Neural progenitor cell (in vitro differentiated cells): ENCODE results near the gene PTH2R. TPM values are rescaled to one million over a fixed set of nuclear protein-coding genes. Genes with fewer than 3 reads are reported as not detected.

Experiments
- DNase-seq: peaks from one replicate; pipeline ENCODE4 v3.0.0-alpha.2; 2016; ENCODE audit warnings: low spot score
- H2AFZ ChIP-seq: fragments of 200-600 bp; sonication (generic); replicated peaks from 2 replicates; pipeline ENCODE4 v1.6.1; 2016; ENCODE audit warnings: antibody characterized with exemption
- H3F3A ChIP-seq: fragments of 200-600 bp; sonication (generic); 2 replicates; pipeline ENCODE4 v1.6.1; 2016; ENCODE audit warnings: antibody characterized with exemption, low read depth
- H3K27ac ChIP-seq: fragments of 200-600 bp; sonication (generic); 2 replicates; pipeline ENCODE4 v1.5.1; 2016; ENCODE audit warnings: mild to moderate bottlenecking
- H3K27me3 ChIP-seq: fragments of 200-600 bp; sonication (generic); 2 replicates; pipeline ENCODE4 v1.6.1; 2016; ENCODE audit warnings: mild to moderate bottlenecking, moderate library complexity
- H3K36me3 ChIP-seq: fragments of 200-600 bp; sonication (generic); 2 replicates; pipeline ENCODE4 v1.5.1; 2016
- H3K4me1 ChIP-seq: fragments of 200-600 bp; sonication (generic); 2 replicates; pipeline ENCODE4 v1.6.1; 2016; ENCODE audit warnings: mixed run types
- H3K4me2 ChIP-seq: fragments of 200-600 bp; sonication (generic); 2 replicates; pipeline ENCODE4 v1.6.1; 2016
- H3K4me3 ChIP-seq: fragments of 200-600 bp; sonication (generic); 2 replicates; pipeline ENCODE4 v1.5.1; 2016
- H3K79me2 ChIP-seq: fragments of 200-600 bp; sonication (generic); 2 replicates; pipeline ENCODE4 v1.6.1; 2016; ENCODE audit warnings: low read depth
- H3K9ac ChIP-seq: fragments of 200-600 bp; sonication (generic); 2 replicates; pipeline ENCODE4 v1.6.1; 2016
- H3K9me3 ChIP-seq: fragments of 200-600 bp; sonication (generic); 2 replicates; pipeline ENCODE4 v1.5.1; 2016; ENCODE audit warnings: low read depth
- H4K20me1 ChIP-seq: fragments of 200-600 bp; sonication (generic); 2 replicates; pipeline ENCODE4 v1.6.1; 2016; ENCODE audit warnings: low read depth
- H3K27ac Mint-ChIP-seq: 3 replicates; pipeline ENCODE4 v1.8.0; 2021; ENCODE audit warnings: mixed read lengths
- H3K27me3 Mint-ChIP-seq: 2 replicates; pipeline ENCODE4 v1.8.0; 2022; ENCODE audit warnings: low read depth, mild to moderate bottlenecking, inconsistent platforms, moderate library complexity, mixed read lengths; ENCODE audit not compliant: insufficient read depth
- H3K36me3 Mint-ChIP-seq: 3 replicates; pipeline ENCODE4 v1.8.0; 2021; ENCODE audit warnings: mixed read lengths
- H3K4me1 Mint-ChIP-seq: 3 replicates; pipeline ENCODE4 v1.8.0; 2021; ENCODE audit warnings: mixed read lengths
- H3K4me3 Mint-ChIP-seq: 3 replicates; pipeline ENCODE4 v1.8.0; 2021; ENCODE audit warnings: mild to moderate bottlenecking, moderate library complexity, mixed read lengths
- H3K9me3 Mint-ChIP-seq: 3 replicates; pipeline ENCODE4 v1.8.0; 2020; ENCODE audit warnings: mixed read lengths
- EZH2 ChIP-seq: fragments of 200-600 bp; sonication (generic); IDR thresholded peaks from 2 replicates; pipeline ENCODE4 v1.6.1; 2017; ENCODE audit warnings: antibody characterized with exemption, mild to moderate bottlenecking, moderate library complexity
- EZH2phosphoT487 ChIP-seq: fragments of 200-600 bp; sonication (generic); IDR thresholded peaks from 2 replicates; pipeline ENCODE4 v1.6.1; 2017; ENCODE audit warnings: antibody characterized with exemption
- total RNA-seq: library from RNA; depleted of rRNA; stranded (reverse); fragments of >200 nt; gene quantifications from 2 replicates; pipeline ENCODE4 v1.2.3, GENCODE V29; 2015; ENCODE audit warnings: low replicate concordance
- TF ChIP-seq, protein P1 (sequence below): fragments of 200-600 bp; sonication (generic); IDR thresholded peaks from 2 replicates; pipeline ENCODE4 v1.5.1; 2017; ENCODE audit warnings: antibody characterized with exemption, mild to moderate bottlenecking

Gene PTH2R
- not detected in 2 replicates for total RNA-seq

DNA sequence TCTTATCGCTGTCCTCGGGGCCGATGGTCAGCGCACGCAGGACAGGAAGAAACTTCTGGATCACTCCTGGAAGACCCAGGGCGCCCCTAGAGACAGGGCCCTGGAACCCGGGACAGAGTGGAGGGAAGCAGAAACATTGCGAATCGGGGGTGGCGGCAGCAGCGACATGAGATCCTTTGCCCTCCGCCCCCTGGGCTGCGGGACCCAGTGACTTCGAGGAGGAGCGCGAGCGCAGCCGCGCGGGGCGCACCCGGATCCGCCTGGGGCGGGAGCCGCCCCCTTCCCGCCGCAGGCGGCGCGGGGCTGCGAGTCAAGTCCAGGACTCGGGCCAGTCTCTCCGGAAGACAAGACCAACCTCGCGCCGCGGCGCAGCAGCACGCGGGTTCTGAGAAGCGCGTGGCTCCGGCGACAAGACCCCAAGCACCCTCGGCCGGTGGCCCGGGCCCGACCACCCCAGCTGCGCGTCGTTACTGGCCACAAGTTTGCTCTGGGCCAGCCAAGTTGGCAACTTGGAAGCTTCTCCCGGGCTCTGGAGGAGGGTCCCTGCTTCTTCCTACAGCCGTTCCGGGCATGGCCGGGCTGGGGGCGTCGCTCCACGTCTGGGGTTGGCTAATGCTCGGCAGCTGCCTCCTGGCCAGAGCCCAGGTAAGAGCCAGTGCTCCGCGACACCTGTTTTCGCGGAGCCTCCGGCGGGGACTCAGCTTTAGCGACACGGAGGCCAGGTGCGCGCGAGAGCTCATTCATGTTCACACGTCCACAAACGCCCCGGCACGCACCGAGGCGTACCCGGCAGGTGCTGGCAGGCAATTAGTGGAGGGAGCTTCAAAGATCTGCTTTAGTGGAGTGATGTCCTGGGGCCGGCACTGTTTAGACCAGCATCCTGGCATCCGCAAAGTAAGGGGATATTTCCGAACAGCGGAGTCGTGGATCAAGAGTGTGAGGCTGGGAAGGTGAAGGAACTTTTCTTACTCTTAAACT is at the start of gene PTH2R:
TSS of gene PTH2R (plus strand) at position 319 of the 978 bp plus-strand sequence. CDS start at position 571, 252 bp downstream.
- peak within 1 kb of the TSS; percentile 79 for H3K4me2 ChIP-seq
- no peaks in the 10 kb centered on the region for H4K20me1 ChIP-seq
- H3K9me3 ChIP-seq = no peaks in the 10 kb centered on the region
- H3K79me2 ChIP-seq = no peaks in the 10 kb centered on the region
- H3K36me3 Mint-ChIP-seq = no peaks in the 10 kb centered on the region
- no peak within 1 kb of the TSS for H3K27ac Mint-ChIP-seq
- H3K4me3 ChIP-seq = peak within 1 kb of the TSS; percentile 48
- no peaks in the 10 kb centered on the region for H3F3A ChIP-seq
- H3K27me3 Mint-ChIP-seq = peaks cover 7% of the 10 kb centered on the region
- H3K27ac ChIP-seq = no peak within 1 kb of the TSS
- H2AFZ ChIP-seq = peak within 1 kb of the TSS; percentile 75
- peaks cover 13% of the 10 kb centered on the region for H3K4me1 ChIP-seq
- no peaks in the 10 kb centered on the region for H3K9me3 Mint-ChIP-seq
- peaks cover 50% of the 10 kb centered on the region for H3K27me3 ChIP-seq
- TF ChIP-seq EZH2phosphoT487 (peak; percentile 77), EZH2 (peak; percentile 87)
- TF ChIP-seq, protein P1, sequence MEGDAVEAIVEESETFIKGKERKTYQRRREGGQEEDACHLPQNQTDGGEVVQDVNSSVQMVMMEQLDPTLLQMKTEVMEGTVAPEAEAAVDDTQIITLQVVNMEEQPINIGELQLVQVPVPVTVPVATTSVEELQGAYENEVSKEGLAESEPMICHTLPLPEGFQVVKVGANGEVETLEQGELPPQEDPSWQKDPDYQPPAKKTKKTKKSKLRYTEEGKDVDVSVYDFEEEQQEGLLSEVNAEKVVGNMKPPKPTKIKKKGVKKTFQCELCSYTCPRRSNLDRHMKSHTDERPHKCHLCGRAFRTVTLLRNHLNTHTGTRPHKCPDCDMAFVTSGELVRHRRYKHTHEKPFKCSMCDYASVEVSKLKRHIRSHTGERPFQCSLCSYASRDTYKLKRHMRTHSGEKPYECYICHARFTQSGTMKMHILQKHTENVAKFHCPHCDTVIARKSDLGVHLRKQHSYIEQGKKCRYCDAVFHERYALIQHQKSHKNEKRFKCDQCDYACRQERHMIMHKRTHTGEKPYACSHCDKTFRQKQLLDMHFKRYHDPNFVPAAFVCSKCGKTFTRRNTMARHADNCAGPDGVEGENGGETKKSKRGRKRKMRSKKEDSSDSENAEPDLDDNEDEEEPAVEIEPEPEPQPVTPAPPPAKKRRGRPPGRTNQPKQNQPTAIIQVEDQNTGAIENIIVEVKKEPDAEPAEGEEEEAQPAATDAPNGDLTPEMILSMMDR = peak; percentile 22
- H3K36me3 ChIP-seq = no peaks in the 10 kb centered on the region
- peaks cover 8% of the 10 kb centered on the region for H3K4me1 Mint-ChIP-seq
- peak within 1 kb of the TSS; percentile 79 for H3K4me3 Mint-ChIP-seq
- peak; percentile 67 for DNase-seq
- H3K9ac ChIP-seq = no peak within 1 kb of the TSS

DNA sequence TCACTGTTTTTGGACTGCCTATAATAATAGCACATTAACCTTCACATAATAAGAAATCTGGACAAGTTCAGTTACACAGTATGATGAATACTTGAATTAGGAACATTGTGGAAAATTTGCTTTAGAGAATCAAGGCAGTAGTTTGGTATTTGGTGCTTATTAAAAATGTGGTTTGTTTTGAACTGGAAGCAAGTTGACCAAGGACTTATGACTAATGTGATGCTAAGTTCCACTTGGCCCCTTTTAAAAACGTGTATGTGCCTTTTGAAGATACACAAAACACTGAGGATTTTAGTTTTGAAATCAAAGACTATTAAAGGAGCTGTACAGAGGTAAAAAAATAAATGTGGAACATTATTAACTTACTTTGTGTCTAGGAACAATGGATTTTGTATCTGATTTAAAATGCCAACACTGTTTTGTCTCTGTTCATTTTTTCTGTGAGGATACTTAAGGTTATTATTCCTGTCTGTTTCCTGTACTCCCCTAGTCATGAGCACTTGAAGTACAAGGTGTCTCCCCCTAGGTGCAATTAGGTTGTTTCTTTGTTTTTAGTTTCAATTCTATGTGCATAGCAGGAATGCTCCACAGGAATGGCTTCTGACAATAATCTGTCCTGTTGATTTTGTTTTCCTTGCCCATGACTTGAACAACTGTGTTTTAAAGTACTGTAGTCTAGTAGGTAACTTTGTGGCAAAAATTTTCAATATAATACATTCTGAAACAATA is 49.6 kb upstream of the PTH2R start:
- Mint-ChIP-seq H3K36me3 (peaks cover 40% of the 10 kb centered on the region), H3K4me1 (peaks cover 4% of the 10 kb centered on the region), H3K4me3 (no peak overlapping the region), H3K27ac (no peak overlapping the region), H3K9me3 (peaks cover 2% of the 10 kb centered on the region), H3K27me3 (peaks cover 2% of the 10 kb centered on the region)
- Histone ChIP-seq H3K27ac (no peak overlapping the region), H3K36me3 (peaks cover 24% of the 10 kb centered on the region), H3K4me2 (no peak overlapping the region), H2AFZ (no peak overlapping the region), H3F3A (peaks cover 7% of the 10 kb centered on the region), H4K20me1 (no peaks in the 10 kb centered on the region), H3K4me3 (no peak overlapping the region), H3K79me2 (no peaks in the 10 kb centered on the region), H3K4me1 (peaks cover 5% of the 10 kb centered on the region), H3K9ac (no peak overlapping the region), H3K9me3 (no peaks in the 10 kb centered on the region), H3K27me3 (no peaks in the 10 kb centered on the region)
- TF ChIP-seq EZH2phosphoT487 = no peak
- TF ChIP-seq EZH2 = no peak
- TF ChIP-seq, protein P1 = no peak
- no peak for DNase-seq

- Histone ChIP-seq H3K27me3 (no peaks in the 10 kb centered on the region), H3K4me1 (peaks cover 5% of the 10 kb centered on the region), H2AFZ (no peak overlapping the region), H4K20me1 (no peaks in the 10 kb centered on the region), H3F3A (peaks cover 7% of the 10 kb centered on the region), H3K27ac (no peak overlapping the region), H3K9ac (no peak overlapping the region), H3K36me3 (peaks cover 16% of the 10 kb centered on the region), H3K4me3 (no peak overlapping the region), H3K4me2 (no peak overlapping the region), H3K79me2 (no peaks in the 10 kb centered on the region), H3K9me3 (no peaks in the 10 kb centered on the region)
- no peak for DNase-seq
- Mint-ChIP-seq H3K4me3 (no peak overlapping the region), H3K27me3 (peaks cover 2% of the 10 kb centered on the region), H3K4me1 (peaks cover 4% of the 10 kb centered on the region), H3K9me3 (peaks cover 2% of the 10 kb centered on the region), H3K27ac (peak overlapping the region; percentile 2), H3K36me3 (peaks cover 27% of the 10 kb centered on the region)
- TF ChIP-seq, protein P1 = no peak
- TF ChIP-seq EZH2 (no peak), EZH2phosphoT487 (no peak)
These were observed 47.6 kb upstream of the PTH2R start for GRCh38 chr2:208358758-208359631.
